Measurements from ENCODE around the gene ANAPC4.

The ANAPC4 gene

GRCh38 chr4:25378437-25378743 is 1.3 kb downstream of the ANAPC4 start:
- no peak for DNase-seq

- DNase-seq, result no peak
Observed at GRCh38 chr4:25379591-25379990, 2.5 kb downstream of the ANAPC4 start.

DNA sequence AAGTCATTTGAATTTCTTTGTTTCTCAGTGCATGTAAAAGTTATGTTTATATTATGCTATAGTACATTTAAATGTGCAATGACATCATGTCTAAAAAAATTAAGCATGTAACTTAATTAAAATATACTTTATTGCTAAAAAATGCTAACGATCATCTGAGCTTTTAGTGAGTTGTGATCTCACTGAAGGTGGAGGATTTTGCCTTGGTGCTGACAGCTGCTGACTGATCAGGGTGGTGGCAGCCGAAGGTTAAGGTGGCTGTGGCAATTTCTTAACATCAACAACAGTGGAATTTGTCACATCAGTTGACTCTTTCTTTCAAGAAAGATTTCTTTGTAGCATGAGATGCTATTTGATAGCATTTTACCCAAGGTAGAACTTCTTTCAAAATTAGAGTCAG is 6.6 kb downstream of the ANAPC4 start:
- DNase-seq, result no peak

GRCh38 chr4:25386926-25387325 is 9.9 kb downstream of the ANAPC4 start:
- DNase-seq, result no peak

GRCh38 chr4:25397305-25397704 is 20.2 kb downstream of the ANAPC4 start:
- no peak for DNase-seq

DNA sequence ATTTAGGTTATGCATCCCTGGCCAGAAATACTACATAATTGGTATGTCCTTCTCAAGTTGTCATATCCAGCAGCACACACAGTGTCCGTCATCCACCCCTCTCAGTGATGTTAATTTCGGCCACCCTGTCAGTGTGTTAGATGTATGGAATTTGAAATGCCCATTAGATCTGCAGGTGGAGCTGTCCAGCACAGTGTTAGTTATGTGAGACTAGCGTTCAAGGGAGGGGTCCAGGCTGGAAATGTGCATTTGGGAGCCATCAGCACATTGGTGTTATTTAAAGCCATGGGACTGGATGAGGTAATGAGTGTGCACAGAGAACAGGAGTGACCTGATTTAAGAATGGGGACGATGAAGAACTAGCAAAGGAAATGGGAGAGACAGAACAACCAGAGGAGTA is 22.4 kb downstream of the ANAPC4 start:
- DNase-seq, result no peak

- DNase-seq, result no peak
Observed at GRCh38 chr4:25401066-25401465, 24.0 kb downstream of the ANAPC4 start.

- no peak for DNase-seq
Observed at GRCh38 chr4:25402521-25402920, 25.5 kb downstream of the ANAPC4 start.

DNA sequence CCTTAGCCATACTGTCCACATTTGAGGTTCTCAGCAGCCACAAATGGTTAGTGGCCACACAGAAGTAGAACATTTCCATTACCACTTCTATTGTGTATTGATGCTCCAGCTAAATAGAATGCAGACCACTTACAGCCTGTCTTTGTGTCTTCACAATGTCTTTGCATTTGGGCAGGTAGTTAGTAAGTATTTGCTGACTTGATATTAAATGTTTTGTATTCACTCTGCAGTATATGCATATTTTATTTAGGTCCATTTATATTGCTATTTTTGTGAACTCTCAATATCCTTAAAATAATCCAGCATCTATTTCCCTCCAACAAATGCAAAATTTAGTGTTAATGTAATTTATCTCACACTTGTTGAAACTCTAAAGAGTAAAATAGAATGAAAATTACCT is 26.6 kb downstream of the ANAPC4 start:
- no peak for DNase-seq

GRCh38 chr4:25405453-25405852 is 28.4 kb downstream of the ANAPC4 start:
- DNase-seq, result no peak

DNA sequence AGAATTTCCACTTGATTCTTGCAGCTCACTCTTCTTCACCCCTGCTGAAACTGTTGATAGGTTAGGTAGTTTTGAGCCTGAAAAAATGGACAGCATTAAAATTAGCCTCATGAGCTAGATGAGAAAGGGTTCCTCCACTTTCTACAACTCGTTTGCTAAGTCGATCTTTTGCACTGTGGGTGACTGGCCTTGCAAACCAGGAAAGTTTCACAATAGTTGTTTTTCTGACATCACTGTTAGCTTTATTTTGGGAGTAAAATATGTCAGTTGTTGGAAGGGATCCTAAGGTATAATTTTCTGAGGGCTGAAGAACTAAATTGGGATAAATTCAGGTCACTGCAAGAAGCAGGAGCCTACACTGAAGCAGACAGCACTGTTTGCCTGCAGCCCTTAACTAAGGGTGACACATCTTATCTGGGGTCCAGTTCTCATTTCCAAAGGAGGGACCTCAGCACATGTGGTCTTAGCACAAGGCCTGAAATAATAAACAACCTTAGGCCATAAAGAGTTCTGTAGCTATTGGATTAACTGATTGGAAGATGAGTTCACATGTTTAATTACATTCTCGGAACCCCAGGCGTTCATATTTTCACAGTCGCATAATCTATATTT is 29.1 kb downstream of the ANAPC4 start:
- no peak for DNase-seq

GRCh38 chr4:25410820-25411529 is 33.9 kb downstream of the ANAPC4 start:
- no peak for DNase-seq

GRCh38 chr4:25413261-25413660 is 36.2 kb downstream of the ANAPC4 start:
- DNase-seq, result no peak

GRCh38 chr4:25417014-25417413 is 40.0 kb downstream of the ANAPC4 start:
- DNase-seq, result no peak

GRCh38 chr4:25420931-25421330 is 43.9 kb downstream of the ANAPC4 start:
- DNase-seq, result no peak

GRCh38 chr4:25421816-25422525 is 44.9 kb downstream of the ANAPC4 start:
- DNase-seq, result no peak

- no peak for DNase-seq
Observed at GRCh38 chr4:25423548-25423947, 46.5 kb downstream of the ANAPC4 start.

- DNase-seq, result no peak
Observed at GRCh38 chr4:25424539-25425228, 47.6 kb downstream of the ANAPC4 start.

GRCh38 chr4:25425361-25425760 is 48.3 kb downstream of the ANAPC4 start:
- DNase-seq, result no peak

DNA sequence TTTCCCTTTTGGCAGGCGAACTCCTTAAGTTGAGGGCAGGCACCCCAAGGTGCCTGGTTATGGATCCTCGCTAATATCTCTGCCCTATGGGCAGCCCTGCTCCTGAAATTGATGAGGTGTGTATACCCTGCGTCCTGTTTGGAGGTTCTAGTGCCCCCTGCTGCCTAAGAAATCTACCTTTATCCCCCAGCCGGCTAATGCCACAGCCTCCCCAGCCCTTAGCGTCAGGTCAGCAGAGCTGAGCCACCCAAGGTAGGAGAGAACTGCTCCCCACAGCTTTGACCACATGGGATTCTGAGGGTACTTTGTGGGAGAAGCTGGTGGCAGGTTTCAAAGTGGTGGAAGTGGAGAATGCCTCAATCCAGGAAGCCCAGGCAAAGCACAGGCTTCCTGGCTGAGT is 50.8 kb downstream of the ANAPC4 start:
- no peak for DNase-seq

DNA sequence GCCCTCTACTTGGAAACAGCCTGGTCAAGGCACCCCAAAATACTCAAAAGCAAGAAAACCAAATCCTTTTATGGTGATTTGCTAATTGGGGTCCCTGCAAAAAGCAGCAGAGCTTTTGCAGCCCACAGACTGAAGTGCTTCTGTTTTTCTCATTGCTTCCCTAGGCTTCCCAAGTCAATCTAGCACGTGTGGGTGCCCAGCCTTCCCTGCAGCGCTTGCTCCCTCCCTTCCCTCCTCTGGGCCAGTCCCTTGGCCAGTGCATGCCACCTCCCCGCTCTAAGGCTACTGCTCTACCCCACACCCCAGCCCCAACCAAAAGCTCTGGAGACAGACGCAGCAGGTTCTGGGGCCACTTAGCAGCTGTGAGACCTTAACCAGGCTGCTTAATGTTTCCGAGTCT is 53.6 kb downstream of the ANAPC4 start:
- no peak for DNase-seq

GRCh38 chr4:25433966-25434827 is 57.1 kb downstream of the ANAPC4 start:
- no peak for DNase-seq

DNA sequence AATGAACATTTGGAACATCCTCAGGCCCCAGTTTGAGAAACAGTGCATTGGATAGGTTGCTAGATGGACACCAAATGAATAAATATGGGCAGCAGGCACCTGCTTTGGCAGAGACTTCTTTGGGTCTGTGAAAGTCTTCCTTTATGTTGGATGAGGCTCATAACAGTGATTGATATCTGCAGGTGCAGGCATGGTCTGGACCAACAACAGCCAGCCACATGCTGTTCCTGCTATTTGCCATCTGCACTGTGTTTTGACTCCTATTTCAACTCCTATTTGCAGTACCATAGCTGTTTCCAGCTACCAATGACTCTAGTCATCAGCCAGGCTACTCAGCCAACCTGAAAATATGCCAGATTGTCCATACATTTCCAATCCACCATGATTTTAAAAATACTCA is 60.9 kb downstream of the ANAPC4 start:
- DNase-seq, result no peak
